HG03025 (cell line): Measurements from ENCODE around the gene CCDC185.
"Not testable (repeated sequence)": the region's sequence is repeated elsewhere in the genome, so short reads cannot be mapped to it uniquely, and the experiment has no call there.

Experiments used
- ATAC-seq: cut with Tn5 transposase; IDR thresholded peaks from one replicate; pipeline ENCODE4 v1.9.1; 2021; ENCODE audit warnings: mild to moderate bottlenecking, moderate library complexity; ENCODE audit not compliant: unreplicated experiment, low FRiP score

CCDC185 gene

GRCh38 chr1:223390618-223391017 is 2.6 kb upstream of the CCDC185 start:
- no peak for ATAC-seq

- no peak for ATAC-seq
Observed at GRCh38 chr1:223394242-223394641, 1.0 kb downstream of the CCDC185 start.

GRCh38 chr1:223394706-223395105 is 1.5 kb downstream of the CCDC185 start:
- ATAC-seq: no peak

GRCh38 chr1:223399393-223399792 is 6.2 kb downstream of the CCDC185 start:
- ATAC-seq: not testable (repeated sequence)

GRCh38 chr1:223401873-223402789 is 8.9 kb downstream of the CCDC185 start:
- no peak for ATAC-seq

- no peak for ATAC-seq
Observed at GRCh38 chr1:223402790-223403142, 9.6 kb downstream of the CCDC185 start.

GRCh38 chr1:223403184-223403815 is 10.1 kb downstream of the CCDC185 start:
- ATAC-seq: no peak

GRCh38 chr1:223405507-223405906 is 12.3 kb downstream of the CCDC185 start:
- no peak for ATAC-seq

- ATAC-seq: no peak
Observed at GRCh38 chr1:223410036-223410435, 16.8 kb downstream of the CCDC185 start.

- no peak for ATAC-seq
Observed at GRCh38 chr1:223411309-223411708, 18.1 kb downstream of the CCDC185 start.

GRCh38 chr1:223411710-223412109 is 18.5 kb downstream of the CCDC185 start:
- ATAC-seq: no peak

GRCh38 chr1:223413216-223413615 is 20.0 kb downstream of the CCDC185 start:
- no peak for ATAC-seq

GRCh38 chr1:223417444-223417843 is 24.2 kb downstream of the CCDC185 start:
- ATAC-seq: no peak

- no peak for ATAC-seq
Observed at GRCh38 chr1:223417903-223418663, 24.9 kb downstream of the CCDC185 start.

- no peak for ATAC-seq
Observed at GRCh38 chr1:223419115-223419514, 25.9 kb downstream of the CCDC185 start.

- ATAC-seq: no peak
Observed at GRCh38 chr1:223419561-223419960, 26.3 kb downstream of the CCDC185 start.

GRCh38 chr1:223421025-223421424 is 27.8 kb downstream of the CCDC185 start:
- ATAC-seq: no peak

- no peak for ATAC-seq
Observed at GRCh38 chr1:223421676-223422075, 28.5 kb downstream of the CCDC185 start.

- ATAC-seq: no peak
Observed at GRCh38 chr1:223422911-223423310, 29.7 kb downstream of the CCDC185 start.

- ATAC-seq: no peak
Observed at GRCh38 chr1:223423641-223424233, 30.5 kb downstream of the CCDC185 start.

GRCh38 chr1:223425550-223425949 is 32.3 kb downstream of the CCDC185 start:
- no peak for ATAC-seq
